Natural killer cell (primary cell): Measurements from ENCODE around the gene RTTN. TPM values are rescaled to one million over a fixed set of nuclear protein-coding genes. Genes with fewer than 3 reads are reported as not detected.

ENCODE experiments used
- ATAC-seq, 3 donors: fragments of 150-1000 bp in 2 of 3; fragments of 200-7000 bp in 1 of 3; cut with Tn5 transposase; 1 replicate in 1 of 3; 2 replicates in 2 of 3; pipeline ENCODE4 v1.10.0; 2021; ENCODE audit warnings: mild to moderate bottlenecking in 2 of 3, moderate library complexity in 2 of 3
- DNase-seq, 2 donors: peaks; one replicate each; pipeline versions ENCODE4 v3.0.0 to v3.0.0-alpha.2; 2013 to 2021; ENCODE audit warnings: mixed read lengths in 1 of 2
- H3K27ac ChIP-seq: one replicate; pipeline ENCODE4 v1.5.1; 2013; ENCODE audit warnings: mild to moderate bottlenecking, low read length
- H3K27me3 ChIP-seq: one replicate; pipeline ENCODE4 v1.6.1; 2013; ENCODE audit warnings: low read length; ENCODE audit not compliant: control insufficient read depth, insufficient read depth
- H3K36me3 ChIP-seq: one replicate; pipeline ENCODE4 v1.6.1; 2013; ENCODE audit warnings: low read length; ENCODE audit not compliant: control insufficient read depth, insufficient read depth
- H3K4me1 ChIP-seq: one replicate; pipeline ENCODE4 v1.6.1; 2013; ENCODE audit warnings: low read length; ENCODE audit not compliant: control insufficient read depth, insufficient read depth
- H3K4me3 ChIP-seq: one replicate; pipeline ENCODE4 v1.5.1; 2013; ENCODE audit warnings: low read length
- H3K9me3 ChIP-seq: one replicate; pipeline ENCODE4 v1.6.1; 2013; ENCODE audit warnings: low read length; ENCODE audit not compliant: control insufficient read depth, insufficient read depth
- H3K27ac Mint-ChIP-seq, 2 donors: one replicate each; pipeline ENCODE4 v1.8.0; 2022; ENCODE audit warnings: mild to moderate bottlenecking in 2 of 2, mixed read lengths in 2 of 2, moderate library complexity in 1 of 2
- H3K27me3 Mint-ChIP-seq, 2 donors: one replicate each; pipeline ENCODE4 v1.8.0; 2022; ENCODE audit warnings: low read depth in 2 of 2, mixed read lengths in 2 of 2
- H3K36me3 Mint-ChIP-seq: one replicate; pipeline ENCODE4 v1.8.0; 2022; ENCODE audit warnings: mixed read lengths
- H3K4me1 Mint-ChIP-seq, 2 donors: one replicate each; pipeline ENCODE4 v1.8.0; 2022; ENCODE audit warnings: mixed read lengths in 2 of 2
- H3K4me3 Mint-ChIP-seq: one replicate; pipeline ENCODE4 v1.8.0; 2022; ENCODE audit warnings: mild to moderate bottlenecking, moderate library complexity, mixed read lengths
- H3K9me3 Mint-ChIP-seq, 2 donors: one replicate each; pipeline ENCODE4 v1.8.0; 2022; ENCODE audit warnings: mixed read lengths in 2 of 2
- CTCF ChIP-seq: fragments of 200-600 bp; IDR thresholded peaks from one replicate; pipeline ENCODE4 v1.8.0; 2022; ENCODE audit warnings: antibody characterized with exemption
- WGBS: methylation state at CpG from one replicate; pipeline ENCODE4 v1.1.7; 2013; ENCODE audit warnings: missing lambda C conversion rate; ENCODE audit not compliant: insufficient coverage; 5-methylcytosine and 5-hydroxymethylcytosine counted together
- intact Hi-C: fragments of 100-400 bp; cut with micrococcal nuclease; formaldehyde crosslinking; loops from one replicate; pipeline ENCODE4 v1.14.2; 2022
- total RNA-seq, 4 donors: library from RNA; stranded (reverse); fragments of 120-200 nt in 1 of 4; gene quantifications; one replicate each; pipeline versions ENCODE4 v1.2.3 to v1.2.4, GENCODE V29; 2013 to 2022

Gene RTTN
- total RNA-seq, 3 donors from 2014 or later (not counting 1 experiment from before 2014, with no cell fraction given), result 33.0 to 41.0 (median 35.5) TPM

GRCh38 chr18:70022636-70023035 lies 182.9 kb downstream of the RTTN start:
- no peak for TF ChIP-seq CTCF
- Mint-ChIP-seq H3K4me1 (peaks cover 14% of the 10 kb centered on the region in 2 donors), H3K36me3 (peaks cover 37% of the 10 kb centered on the region), H3K27me3 (no peaks in the 10 kb centered on the region), H3K9me3 (no peaks in the 10 kb centered on the region), H3K4me3 (no peak overlapping the region), H3K27ac (no peak overlapping the region)
- Histone ChIP-seq H3K27me3 (no peaks in the 10 kb centered on the region), H3K9me3 (no peaks in the 10 kb centered on the region), H3K27ac (no peak overlapping the region), H3K36me3 (peaks cover 19% of the 10 kb centered on the region), H3K4me1 (peaks cover 3% of the 10 kb centered on the region), H3K4me3 (no peak overlapping the region)
- 100% methylated on average over 3 of the region's 3 CpGs for WGBS
- ATAC-seq, result no peak
- intact Hi-C loops, result no loop called here
- no peak for DNase-seq

- Mint-ChIP-seq H3K27me3 (no peaks in the 10 kb centered on the region), H3K9me3 (no peaks in the 10 kb centered on the region), H3K4me1 (peaks cover 14% of the 10 kb centered on the region in 2 donors), H3K36me3 (peaks cover 37% of the 10 kb centered on the region), H3K4me3 (no peak overlapping the region), H3K27ac (no peak overlapping the region)
- intact Hi-C loops, result no loop called here
- Histone ChIP-seq H3K9me3 (no peaks in the 10 kb centered on the region), H3K27ac (no peak overlapping the region), H3K4me3 (no peak overlapping the region), H3K4me1 (peaks cover 3% of the 10 kb centered on the region), H3K27me3 (no peaks in the 10 kb centered on the region), H3K36me3 (peaks cover 25% of the 10 kb centered on the region)
- WGBS, result 100% methylated on average over 1 of the region's 1 CpG
- no peak for TF ChIP-seq CTCF
- no peak for DNase-seq
- no peak for ATAC-seq
These were observed 184.0 kb downstream of the RTTN start for GRCh38 chr18:70021498-70021897.

- Histone ChIP-seq H3K4me3 (no peak overlapping the region), H3K27me3 (no peaks in the 10 kb centered on the region), H3K4me1 (peaks cover 3% of the 10 kb centered on the region), H3K36me3 (peaks cover 29% of the 10 kb centered on the region), H3K9me3 (no peaks in the 10 kb centered on the region), H3K27ac (no peak overlapping the region)
- TF ChIP-seq CTCF, result no peak
- peaks cover 34% of the 10 kb centered on the region for H3K36me3 Mint-ChIP-seq
- H3K4me1 Mint-ChIP-seq, result peaks cover 13 to 14% of the 10 kb centered on the region in 2 donors
- no peaks in the 10 kb centered on the region for H3K9me3 Mint-ChIP-seq
- no peaks in the 10 kb centered on the region for H3K27me3 Mint-ChIP-seq
- ATAC-seq, result no peak
- no peak overlapping the region for H3K27ac Mint-ChIP-seq
- H3K4me3 Mint-ChIP-seq, result no peak overlapping the region
- no peak for DNase-seq
- 100% methylated on average over 1 of the region's 1 CpG for WGBS
- intact Hi-C loops, result no loop called here
These were observed 184.4 kb downstream of the RTTN start for GRCh38 chr18:70021043-70021442.

- Mint-ChIP-seq H3K27me3 (no peaks in the 10 kb centered on the region), H3K9me3 (no peaks in the 10 kb centered on the region), H3K27ac (no peak overlapping the region), H3K4me1 (peaks cover 6 to 7% of the 10 kb centered on the region in 2 donors), H3K4me3 (no peak overlapping the region), H3K36me3 (peaks cover 27% of the 10 kb centered on the region)
- H3K4me3 ChIP-seq, result no peak overlapping the region
- ATAC-seq (no peak), DNase-seq (no peak)
- H3K9me3 ChIP-seq, result no peaks in the 10 kb centered on the region
- H3K27ac ChIP-seq, result no peak overlapping the region
- no peaks in the 10 kb centered on the region for H3K27me3 ChIP-seq
- peaks cover 3% of the 10 kb centered on the region for H3K4me1 ChIP-seq
- intact Hi-C loops, result no loop called here
- WGBS, result no CpG with 5 or more reads among the region's 2 CpGs
- no peak for TF ChIP-seq CTCF
- H3K36me3 ChIP-seq, result peaks cover 29% of the 10 kb centered on the region
These were observed 185.5 kb downstream of the RTTN start for GRCh38 chr18:70019991-70020390.
